HepG2 (cell line): Measurements from ENCODE around the gene NFE2L2. TPM values are rescaled to one million over a fixed set of nuclear protein-coding genes. Genes with fewer than 3 reads are reported as not detected.

Experiments used
- AGO2 ChIP-seq: fragments of 200-400 bp; formaldehyde crosslinking; optimal IDR thresholded peaks from 2 replicates; pipeline ENCODE3; 2017; ENCODE audit warnings: mild to moderate bottlenecking, low read depth, low read length, moderate library complexity
- CREB1 ChIP-seq, 2 experiments: fragments of 450-650 bp in 1 of 2; IDR thresholded peaks; 2 replicates each; pipeline ENCODE4 v1.6.1; 2016 to 2017; ENCODE audit warnings: control low read depth in 1 of 2, mild to moderate bottlenecking in 1 of 2, missing compliant biosample characterization in 1 of 2, missing genetic modification characterization in 1 of 2
- E2F5 ChIP-seq: sonication (generic); formaldehyde crosslinking; conservative IDR thresholded peaks from 2 replicates; pipeline ENCODE4 v1.4.0; 2020; ENCODE audit warnings: missing genetic modification reagents
- FOXK1 ChIP-seq: sonication (generic); formaldehyde crosslinking; IDR thresholded peaks from 2 replicates; pipeline ENCODE4 v1.4.0; 2020; ENCODE audit warnings: low read depth, missing genetic modification reagents, borderline replicate concordance
- GATAD1 ChIP-seq: IDR thresholded peaks from 2 replicates; pipeline ENCODE4 v1.6.1; 2016; ENCODE audit warnings: missing genetic modification reagents, missing compliant biosample characterization
- HES4 ChIP-seq: sonication (generic); formaldehyde crosslinking; IDR thresholded peaks from 2 replicates; pipeline ENCODE4 v1.9.0; 2021; ENCODE audit warnings: mild to moderate bottlenecking, missing genetic modification reagents, borderline replicate concordance
- HMGXB3 ChIP-seq: sonication (generic); formaldehyde crosslinking; IDR thresholded peaks from 2 replicates; pipeline ENCODE4 v1.4.0; 2020; ENCODE audit warnings: missing genetic modification reagents, borderline replicate concordance
- KLF16 ChIP-seq, 2 experiments: sonication (generic) in 1 of 2; formaldehyde crosslinking in 1 of 2; IDR thresholded peaks; 2 replicates each; pipeline versions ENCODE4 v1.6.1 to v1.8.0; 2016 to 2023; ENCODE audit warnings: missing genetic modification reagents in 2 of 2, missing compliant biosample characterization in 1 of 2
- MEIS1 ChIP-seq: sonication (generic); formaldehyde crosslinking; IDR thresholded peaks from 2 replicates; pipeline ENCODE4 v1.9.0; 2021; ENCODE audit warnings: mild to moderate bottlenecking, missing genetic modification reagents, moderate library complexity, borderline replicate concordance
- NR2C2 ChIP-seq: sonication (generic); formaldehyde crosslinking; IDR thresholded peaks from 2 replicates; pipeline ENCODE4 v1.4.0; 2020; ENCODE audit warnings: missing genetic modification reagents, mild to moderate bottlenecking, moderate library complexity, borderline replicate concordance
- SALL1 ChIP-seq: sonication (generic); formaldehyde crosslinking; IDR thresholded peaks from 2 replicates; pipeline ENCODE4 v1.8.0; 2022; ENCODE audit warnings: mild to moderate bottlenecking, missing genetic modification reagents
- SAP130 ChIP-seq: IDR thresholded peaks from 2 replicates; pipeline ENCODE4 v1.6.1; 2016; ENCODE audit warnings: low read depth
- SIN3A ChIP-seq: IDR thresholded peaks from 2 replicates; pipeline ENCODE4 v1.6.1; 2011; ENCODE audit warnings: low read depth, mild to moderate bottlenecking, control low read depth, low read length, borderline replicate concordance
- SOX13 ChIP-seq, 3 experiments: fragments of 450-650 bp in 1 of 3; sonication (generic) in 1 of 3; formaldehyde crosslinking in 1 of 3; IDR thresholded peaks in 2 of 3; conservative IDR thresholded peaks in 1 of 3; 2 replicates each; pipeline versions ENCODE4 v1.5.0 to v1.6.1; 2016 to 2020; ENCODE audit warnings: antibody characterized with exemption in 1 of 3, mild to moderate bottlenecking in 1 of 3, missing compliant biosample characterization in 1 of 3, missing genetic modification reagents in 1 of 3, moderate library complexity in 1 of 3
- ZFP36 ChIP-seq: fragments of 150-350 bp; IDR thresholded peaks from 2 replicates; pipeline ENCODE4 v1.6.1; 2018; ENCODE audit warnings: borderline replicate concordance, low read length, low read depth; ENCODE audit not compliant: partially characterized antibody
- ZIK1 ChIP-seq: sonication (generic); formaldehyde crosslinking; IDR thresholded peaks from 2 replicates; pipeline ENCODE4 v1.5.0; 2020; ENCODE audit warnings: mild to moderate bottlenecking, low read depth, missing genetic modification reagents, borderline replicate concordance
- ZNF567 ChIP-seq: sonication (generic); formaldehyde crosslinking; IDR thresholded peaks from 2 replicates; pipeline ENCODE4 v1.8.1; 2023; ENCODE audit warnings: mild to moderate bottlenecking, missing genetic modification reagents, borderline replicate concordance
- ZNF580 ChIP-seq: IDR thresholded peaks from 2 replicates; pipeline ENCODE4 v1.6.1; 2016; ENCODE audit warnings: low read depth, borderline replicate concordance
- ZNF784 ChIP-seq: sonication (generic); formaldehyde crosslinking; IDR thresholded peaks from 2 replicates; pipeline ENCODE4 v1.5.1; 2020; ENCODE audit warnings: missing genetic modification reagents, mild to moderate bottlenecking, borderline replicate concordance
- polyA plus RNA-seq, 8 experiments: library from polyadenylated mRNA; depleted of rRNA in 3 of 8; stranded (reverse) in 7 of 8; unstranded in 1 of 8; fragments of >200 nt; fragmentation: Illumina TruSeq in 4 of 8; extraction: Trizol in 4 of 8; gene quantifications; 2 replicates each; pipeline versions ENCODE4 v1.2.1 to v1.2.3, GENCODE V29; 2011 to 2016; ENCODE audit warnings: low read depth in 4 of 8, missing spikeins in 1 of 8, mixed read lengths in 1 of 8; ENCODE audit not compliant: insufficient read depth in 1 of 8
- total RNA-seq, 5 experiments: library from RNA; depleted of rRNA; stranded (reverse); fragments of >200 nt; fragmentation: Illumina TruSeq; extraction: Trizol; gene quantifications; 2 replicates each; pipeline ENCODE4 v1.2.3, GENCODE V29; 2016; ENCODE audit warnings: low read depth in 1 of 5

NFE2L2 gene
- total and polyA plus RNA-seq, 2 of the 13 experiments (the other 11 are each of a cell fraction or from before 2014, with no cell fraction given) = 84.6 to 215 TPM

- TF ChIP-seq HMGXB3 (CRISPR knock-in tag) (0 out of 2 replicates have a peak, but pooled peaks have one; percentile 51), KLF16 (CRISPR knock-in tag; IDR thresholded peaks at IDR 0.05) (peak in 1 of 2 experiments; percentile 59; a peak in 2 of 4 replicates), GATAD1 (CRISPR knock-in tag) (peak; percentile 44; the same call in 1 of the 2 replicates), SALL1 (0 out of 2 replicates have a peak, but pooled peaks have one; percentile 49), SOX13 (IDR thresholded peaks at IDR 0.05) (no peak), SOX13 (CRISPR knock-in tag; conservative IDR thresholded peaks at IDR 0.05 in 1 of 2, IDR thresholded peaks at IDR 0.05 in 1 of 2) (peak in 1 of 2 experiments; percentile 80; a peak in 2 of 4 replicates), ZNF580 (no peak), SIN3A (no peak), AGO2 (no peak), CREB1 (IDR thresholded peaks at IDR 0.05) (no peak), CREB1 (CRISPR knock-in tag; IDR thresholded peaks at IDR 0.05) (no peak), FOXK1 (CRISPR knock-in tag) (0 out of 2 replicates have a peak, but pooled peaks have one; percentile 7), ZNF784 (CRISPR knock-in tag) (no peak; the same call in 1 of the 2 replicates), ZFP36 (no peak), ZNF567 (CRISPR knock-in tag) (peak; percentile 62; the same call in 1 of the 2 replicates), HES4 (CRISPR knock-in tag) (no peak), ZIK1 (CRISPR knock-in tag) (0 out of 2 replicates have a peak, but pooled peaks have one; percentile 38), NR2C2 (CRISPR knock-in tag) (0 out of 2 replicates have a peak, but pooled peaks have one; percentile 32), E2F5 (CRISPR knock-in tag) (0 out of 2 replicates have a peak, but pooled peaks have one; percentile 7), MEIS1 (CRISPR knock-in tag) (0 out of 2 replicates have a peak, but pooled peaks have one; percentile 43), SAP130 (CRISPR knock-in tag) (peak; percentile 70)
Observed at GRCh38 chr2:177254433-177255226, 9.9 kb downstream of the NFE2L2 start (continued).
